T-helper 1 cell treated with Interleukin-12 subunit alpha and Interleukin-12 subunit beta and Interleukin-4 antibody, amounts not matched to agents 30 μg/mL and 1 μg/mL, for 36 hours (primary cell): ENCODE measurements around the gene CYSTM1.
"Not testable (repeated sequence)": the region's sequence is repeated elsewhere in the genome, so short reads cannot be mapped to it uniquely, and the experiment has no call there.

ENCODE experiments used
- H3K27ac Mint-ChIP-seq: one replicate; pipeline ENCODE4 v1.8.0; 2021; ENCODE audit warnings: mild to moderate bottlenecking, mixed read lengths
- H3K27me3 Mint-ChIP-seq: one replicate; pipeline ENCODE4 v1.8.0; 2021; ENCODE audit warnings: low read depth, mixed read lengths
- H3K36me3 Mint-ChIP-seq: one replicate; pipeline ENCODE4 v1.8.0; 2021; ENCODE audit warnings: low read depth, mixed read lengths
- H3K4me1 Mint-ChIP-seq: one replicate; pipeline ENCODE4 v1.8.0; 2021; ENCODE audit warnings: low read depth, mixed read lengths
- H3K4me3 Mint-ChIP-seq: one replicate; pipeline ENCODE4 v1.8.0; 2021; ENCODE audit warnings: mild to moderate bottlenecking, moderate library complexity, mixed read lengths
- H3K9me3 Mint-ChIP-seq: one replicate; pipeline ENCODE4 v1.8.0; 2021; ENCODE audit warnings: mixed read lengths

CYSTM1 gene

GRCh38 chr5:140197023-140197422 is 22.0 kb downstream of the CYSTM1 start:
- H3K27me3 Mint-ChIP-seq: no peaks in the 10 kb centered on the region
- peaks cover 2% of the 10 kb centered on the region for H3K9me3 Mint-ChIP-seq
- H3K36me3 Mint-ChIP-seq: no peaks in the 10 kb centered on the region
- no peak overlapping the region for H3K27ac Mint-ChIP-seq
- H3K4me1 Mint-ChIP-seq: no peaks in the 10 kb centered on the region
- no peak overlapping the region for H3K4me3 Mint-ChIP-seq

DNA sequence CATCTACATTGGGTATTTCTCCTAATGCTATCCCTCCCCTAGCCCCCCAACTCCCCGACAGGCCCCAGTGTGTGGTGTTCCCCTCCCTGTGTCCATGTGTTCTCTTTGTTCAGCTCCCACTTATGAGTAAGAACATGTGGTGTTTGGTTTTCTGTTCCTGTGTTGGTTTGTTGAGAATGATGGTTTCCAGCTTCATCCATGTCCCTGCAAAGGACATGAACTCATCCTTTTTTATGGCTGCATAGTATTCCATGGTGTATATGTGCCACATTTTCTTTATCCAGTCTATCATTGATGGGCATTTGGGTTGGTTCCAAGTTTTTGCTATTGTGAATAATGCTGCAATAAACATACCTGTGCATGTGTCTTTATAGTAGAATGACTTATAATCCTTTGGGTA is 23.9 kb downstream of the CYSTM1 start:
- H3K36me3 Mint-ChIP-seq, H3K27ac Mint-ChIP-seq, H3K4me1 Mint-ChIP-seq, H3K27me3 Mint-ChIP-seq, H3K4me3 Mint-ChIP-seq, H3K9me3 Mint-ChIP-seq: not testable (repeated sequence)

- Mint-ChIP-seq H3K36me3 (peaks cover 2% of the 10 kb centered on the region), H3K9me3 (peaks cover 2% of the 10 kb centered on the region), H3K4me1 (no peaks in the 10 kb centered on the region), H3K27ac (no peak overlapping the region), H3K27me3 (no peaks in the 10 kb centered on the region), H3K4me3 (no peak overlapping the region)
These were observed 27.1 kb downstream of the CYSTM1 start for GRCh38 chr5:140202078-140202477.

DNA sequence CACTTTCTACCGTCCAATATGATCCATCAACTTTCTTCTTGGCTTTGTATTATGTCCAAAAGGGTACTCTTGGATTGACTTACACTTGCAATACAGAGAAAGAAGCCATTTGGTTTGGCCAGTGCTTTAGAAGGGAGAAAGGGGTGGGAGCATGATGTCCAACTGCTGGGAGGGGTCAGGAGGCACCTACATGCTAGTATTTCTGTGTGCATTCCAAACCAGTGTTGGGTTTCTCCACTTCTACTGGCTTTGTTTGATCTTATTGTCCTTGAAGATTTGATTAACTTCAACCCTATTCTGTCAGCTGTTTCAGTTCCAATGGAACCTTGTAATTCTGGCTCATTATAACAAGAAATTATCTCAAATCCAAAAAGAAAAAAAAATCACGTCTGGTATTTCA is 27.6 kb downstream of the CYSTM1 start:
- peaks cover 5% of the 10 kb centered on the region for H3K4me1 Mint-ChIP-seq
- H3K9me3 Mint-ChIP-seq: peaks cover 2% of the 10 kb centered on the region
- no peaks in the 10 kb centered on the region for H3K27me3 Mint-ChIP-seq
- peaks cover 3% of the 10 kb centered on the region for H3K36me3 Mint-ChIP-seq
- no peak overlapping the region for H3K27ac Mint-ChIP-seq
- H3K4me3 Mint-ChIP-seq: no peak overlapping the region

- no peak overlapping the region for H3K27ac Mint-ChIP-seq
- H3K27me3 Mint-ChIP-seq: no peaks in the 10 kb centered on the region
- peaks cover 7% of the 10 kb centered on the region for H3K4me1 Mint-ChIP-seq
- H3K4me3 Mint-ChIP-seq: no peak overlapping the region
- H3K36me3 Mint-ChIP-seq: peaks cover 3% of the 10 kb centered on the region
- H3K9me3 Mint-ChIP-seq: peaks cover 3% of the 10 kb centered on the region
These were observed 30.2 kb downstream of the CYSTM1 start for GRCh38 chr5:140205216-140205615.

DNA sequence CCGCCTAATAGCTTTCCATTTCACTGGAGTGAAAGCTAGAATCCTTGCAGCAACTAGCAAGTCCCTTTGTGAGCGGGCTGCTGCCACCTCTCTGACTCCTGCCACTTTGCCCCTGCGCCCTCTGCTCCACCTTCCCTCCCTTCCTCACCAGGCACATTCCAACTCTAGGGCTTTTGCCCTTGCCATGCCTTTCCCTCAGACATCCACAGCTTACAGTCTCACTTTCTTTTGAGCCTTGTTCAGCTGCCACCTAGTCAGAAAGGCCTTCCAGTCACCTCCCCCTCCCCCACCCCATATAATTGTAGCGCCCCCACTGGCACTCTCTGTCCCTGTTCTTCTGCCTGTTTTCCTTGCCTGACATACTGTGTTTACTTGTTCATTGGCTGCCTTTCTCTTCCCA is 31.0 kb downstream of the CYSTM1 start:
- no peaks in the 10 kb centered on the region for H3K27me3 Mint-ChIP-seq
- peaks cover 3% of the 10 kb centered on the region for H3K36me3 Mint-ChIP-seq
- H3K9me3 Mint-ChIP-seq: peaks cover 3% of the 10 kb centered on the region
- H3K4me1 Mint-ChIP-seq: peaks cover 7% of the 10 kb centered on the region
- H3K27ac Mint-ChIP-seq: no peak overlapping the region
- H3K4me3 Mint-ChIP-seq: no peak overlapping the region

- Mint-ChIP-seq H3K4me1 (peaks cover 7% of the 10 kb centered on the region), H3K36me3 (peaks cover 3% of the 10 kb centered on the region), H3K27me3 (no peaks in the 10 kb centered on the region), H3K4me3 (no peak overlapping the region), H3K27ac (no peak overlapping the region), H3K9me3 (peaks cover 3% of the 10 kb centered on the region)
These were observed 32.4 kb downstream of the CYSTM1 start for GRCh38 chr5:140207250-140207964.

GRCh38 chr5:140208065-140208464 is 33.1 kb downstream of the CYSTM1 start:
- H3K4me3 Mint-ChIP-seq: no peak overlapping the region
- no peaks in the 10 kb centered on the region for H3K27me3 Mint-ChIP-seq

GRCh38 chr5:140213370-140213983 is 38.5 kb downstream of the CYSTM1 start:
- Mint-ChIP-seq H3K27ac (no peak overlapping the region), H3K4me1 (peaks cover 4% of the 10 kb centered on the region), H3K9me3 (no peaks in the 10 kb centered on the region), H3K4me3 (no peak overlapping the region), H3K27me3 (no peaks in the 10 kb centered on the region), H3K36me3 (no peaks in the 10 kb centered on the region)

More at GRCh38 chr5:140208065-140208464, 33.1 kb downstream of the CYSTM1 start:
- H3K4me1 Mint-ChIP-seq: peaks cover 7% of the 10 kb centered on the region
- peaks cover 3% of the 10 kb centered on the region for H3K9me3 Mint-ChIP-seq
- H3K36me3 Mint-ChIP-seq: peaks cover 3% of the 10 kb centered on the region
- no peak overlapping the region for H3K27ac Mint-ChIP-seq

DNA sequence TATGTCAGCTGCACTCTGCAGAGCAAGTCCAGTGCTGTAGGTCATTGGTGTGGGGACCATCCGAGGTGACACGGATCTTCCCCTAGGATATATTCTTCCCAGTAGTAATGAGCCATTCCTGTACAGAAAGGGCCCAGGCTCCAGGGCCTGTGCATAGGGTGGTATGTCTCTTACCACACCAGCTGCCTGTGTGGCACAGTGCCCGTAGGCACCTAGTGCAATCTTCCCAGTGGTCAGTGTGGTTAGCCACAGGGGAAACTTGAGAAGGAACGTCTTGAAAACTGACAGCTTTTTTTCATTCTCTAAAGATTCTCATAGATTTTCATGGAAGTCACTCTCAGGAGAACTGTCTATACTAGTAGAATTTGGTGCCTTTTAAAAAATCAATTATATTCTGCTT is 39.8 kb downstream of the CYSTM1 start:
- Mint-ChIP-seq H3K9me3 (no peaks in the 10 kb centered on the region), H3K4me1 (peaks cover 4% of the 10 kb centered on the region), H3K27ac (no peak overlapping the region), H3K36me3 (no peaks in the 10 kb centered on the region), H3K27me3 (no peaks in the 10 kb centered on the region), H3K4me3 (no peak overlapping the region)

- H3K27me3 Mint-ChIP-seq: no peaks in the 10 kb centered on the region
- no peaks in the 10 kb centered on the region for H3K9me3 Mint-ChIP-seq
- H3K36me3 Mint-ChIP-seq: no peaks in the 10 kb centered on the region
- H3K4me1 Mint-ChIP-seq: peaks cover 8% of the 10 kb centered on the region
- no peak overlapping the region for H3K4me3 Mint-ChIP-seq
- H3K27ac Mint-ChIP-seq: no peak overlapping the region
These were observed 40.3 kb downstream of the CYSTM1 start for GRCh38 chr5:140215276-140215675.

DNA sequence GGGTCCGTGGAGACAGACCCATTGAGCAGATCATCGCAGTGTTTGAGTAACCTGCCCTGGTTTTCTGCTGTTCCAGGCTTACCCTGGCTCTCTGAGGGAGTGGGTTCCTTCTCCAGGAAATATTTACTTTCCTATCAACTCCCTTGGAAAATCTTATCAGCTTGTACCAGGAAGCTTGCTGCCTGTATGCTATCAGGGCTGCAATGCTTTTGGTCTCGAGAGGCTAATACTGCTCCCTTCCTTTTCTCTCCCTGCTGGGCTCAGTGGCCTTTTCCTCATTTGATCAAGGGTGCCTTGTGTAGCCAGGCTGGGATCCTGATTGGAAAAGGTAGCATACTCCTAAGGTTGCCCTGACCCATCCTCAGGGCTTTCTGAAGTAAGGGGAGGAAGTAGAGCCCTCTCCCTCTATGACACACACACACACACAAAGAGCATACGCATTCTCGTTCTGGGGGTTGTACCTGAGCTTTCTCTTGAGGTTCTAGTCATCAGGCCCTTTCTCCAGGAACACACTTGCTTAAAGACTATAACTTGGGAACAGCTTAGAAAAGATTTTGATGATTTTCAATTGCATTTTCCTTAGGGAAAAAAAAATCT is 41.6 kb downstream of the CYSTM1 start:
- Mint-ChIP-seq H3K27ac (no peak overlapping the region), H3K4me1 (peaks cover 15% of the 10 kb centered on the region)

GRCh38 chr5:140217299-140218026 is 42.5 kb downstream of the CYSTM1 start:
- no peaks in the 10 kb centered on the region for H3K9me3 Mint-ChIP-seq
- no peaks in the 10 kb centered on the region for H3K27me3 Mint-ChIP-seq
- no peak overlapping the region for H3K4me3 Mint-ChIP-seq
- H3K36me3 Mint-ChIP-seq: no peaks in the 10 kb centered on the region
- H3K4me1 Mint-ChIP-seq: peaks cover 22% of the 10 kb centered on the region
- no peak overlapping the region for H3K27ac Mint-ChIP-seq

More for the DNA sequence above, 41.6 kb downstream of the CYSTM1 start:
- Mint-ChIP-seq H3K4me3 (no peak overlapping the region), H3K36me3 (no peaks in the 10 kb centered on the region), H3K27me3 (no peaks in the 10 kb centered on the region), H3K9me3 (no peaks in the 10 kb centered on the region)

DNA sequence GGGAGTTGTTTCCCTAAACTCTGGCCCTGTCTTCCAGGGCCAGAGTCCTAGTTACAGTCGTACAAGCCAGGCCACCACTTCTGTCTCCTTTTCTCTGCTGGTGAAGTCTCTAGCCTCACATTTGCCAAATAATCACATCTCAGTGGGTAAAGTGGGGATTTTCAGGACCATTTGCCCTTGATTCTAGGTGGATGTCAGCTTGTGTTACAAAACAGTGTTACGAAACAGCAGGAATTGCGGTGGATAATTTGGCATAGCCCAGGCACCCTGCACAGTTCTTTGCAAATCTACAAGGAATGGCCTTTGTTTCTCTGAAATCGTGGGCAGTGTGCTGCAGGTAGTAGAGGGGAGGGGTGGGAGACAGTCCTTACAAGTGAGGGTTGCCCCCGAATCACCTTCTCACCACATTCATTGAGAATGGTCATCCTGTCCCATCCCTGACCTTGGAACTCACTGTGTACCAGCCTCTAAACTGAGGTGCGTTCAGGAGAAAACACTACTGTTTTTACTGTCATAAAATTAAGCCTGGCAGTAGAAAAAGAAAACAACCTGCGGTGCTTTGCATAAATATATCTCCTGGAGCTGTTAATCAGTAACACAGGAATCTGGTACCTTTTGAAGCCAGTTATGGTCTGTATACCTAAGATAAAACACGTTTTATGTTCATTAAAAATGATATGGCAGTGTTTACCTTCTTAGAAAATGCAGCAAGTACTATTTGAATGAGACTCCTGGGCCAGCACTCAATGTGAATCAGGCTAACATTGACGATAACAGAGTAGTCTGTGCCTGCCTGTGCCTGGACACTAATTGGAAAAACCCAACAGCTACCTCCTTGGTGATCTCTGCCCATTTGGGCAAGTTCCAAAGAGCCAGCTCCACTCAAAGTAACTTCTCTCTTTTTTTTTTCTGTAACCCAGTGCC is 44.3 kb downstream of the CYSTM1 start:
- H3K36me3 Mint-ChIP-seq: no peaks in the 10 kb centered on the region
- H3K27ac Mint-ChIP-seq: no peak overlapping the region
- no peaks in the 10 kb centered on the region for H3K9me3 Mint-ChIP-seq
- no peaks in the 10 kb centered on the region for H3K27me3 Mint-ChIP-seq
- H3K4me3 Mint-ChIP-seq: no peak overlapping the region
- H3K4me1 Mint-ChIP-seq: peaks cover 22% of the 10 kb centered on the region
